ENCODE data around the gene MACROD2. TPM values are rescaled to one million over a fixed set of nuclear protein-coding genes. Genes with fewer than 3 reads are reported as not detected.

The MACROD2 gene
- total RNA-seq, 1 donor from 2014 or later = 17.6 TPM

DNA sequence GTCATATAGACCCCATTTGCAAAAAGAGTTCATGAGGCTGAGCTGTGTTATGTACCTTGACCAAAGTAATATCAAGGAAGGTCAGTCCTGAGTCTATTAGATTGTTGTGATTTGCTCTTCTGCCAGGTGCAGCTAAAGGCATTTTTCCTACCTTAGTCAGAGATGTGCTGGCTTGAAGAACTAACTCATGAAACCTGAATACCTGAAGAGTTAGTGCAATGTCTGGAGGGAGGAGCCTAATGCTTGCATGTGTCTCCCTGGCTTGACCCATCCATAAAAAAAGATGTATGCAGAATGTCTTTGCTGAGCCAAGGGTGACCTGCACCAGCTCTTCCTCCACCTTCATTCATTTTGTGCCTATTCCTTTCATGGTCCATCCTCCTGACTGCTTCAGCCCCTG, 1835.9 kb downstream of the MACROD2 start:
- no peak for DNase-seq

DNA sequence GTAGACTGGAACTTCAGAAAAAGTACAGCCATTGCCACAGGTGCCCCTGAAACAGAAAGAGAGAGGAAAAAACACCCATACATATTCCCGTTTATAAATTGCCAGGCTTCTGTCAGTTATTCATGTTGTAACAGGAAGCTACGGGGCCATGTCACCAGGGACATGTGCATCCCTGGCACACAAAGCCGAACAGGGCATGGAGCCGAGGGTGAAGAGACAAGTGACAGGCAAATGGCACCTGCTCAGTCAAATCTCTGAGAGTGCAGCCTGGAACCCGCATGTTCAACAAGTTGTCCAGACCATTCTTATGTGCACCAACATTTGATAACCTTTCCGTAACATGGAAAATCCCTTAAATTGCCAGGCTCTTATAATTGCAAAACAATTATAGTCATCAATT, 1837.2 kb downstream of the MACROD2 start:
- DNase-seq = no peak

DNA sequence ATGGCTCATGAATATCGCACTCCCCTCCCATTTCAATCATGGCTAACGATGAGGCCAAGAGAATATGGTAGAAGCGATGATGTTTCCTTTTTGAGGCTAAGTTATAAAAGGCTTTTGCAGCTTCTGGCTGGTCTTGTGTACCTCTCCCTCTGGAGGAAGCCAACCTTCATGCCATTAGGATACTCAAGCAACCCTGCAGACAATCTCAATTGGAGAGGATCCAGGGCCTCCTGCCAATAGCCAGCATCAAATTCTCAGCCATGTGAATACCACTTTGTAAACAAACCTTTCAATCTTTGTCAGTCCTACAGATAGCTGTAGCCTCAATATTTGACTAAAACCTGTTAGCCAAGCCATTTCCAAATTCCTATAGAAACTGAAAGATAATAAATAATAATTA, 1839.5 kb downstream of the MACROD2 start:
- no peak for DNase-seq

DNA sequence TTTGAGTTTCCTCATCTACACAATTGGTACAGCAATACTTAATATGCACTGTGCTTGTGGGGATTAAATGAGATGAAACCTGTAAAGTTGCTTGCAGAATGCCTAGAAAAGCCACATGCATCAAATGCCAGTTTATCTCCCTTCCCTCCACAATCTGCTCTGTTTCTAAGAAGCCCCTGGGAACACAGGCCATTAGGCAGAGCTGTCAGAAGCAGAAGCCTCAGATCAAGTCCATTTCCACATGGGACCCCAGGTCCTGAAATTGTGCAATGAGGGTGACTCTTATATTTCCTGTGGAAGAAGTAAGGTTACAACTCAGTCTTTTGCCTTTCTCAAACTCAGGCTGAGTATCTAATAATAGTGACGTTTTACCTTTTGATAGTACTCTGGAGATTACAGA, 1840.5 kb downstream of the MACROD2 start:
- no peak for DNase-seq

DNA sequence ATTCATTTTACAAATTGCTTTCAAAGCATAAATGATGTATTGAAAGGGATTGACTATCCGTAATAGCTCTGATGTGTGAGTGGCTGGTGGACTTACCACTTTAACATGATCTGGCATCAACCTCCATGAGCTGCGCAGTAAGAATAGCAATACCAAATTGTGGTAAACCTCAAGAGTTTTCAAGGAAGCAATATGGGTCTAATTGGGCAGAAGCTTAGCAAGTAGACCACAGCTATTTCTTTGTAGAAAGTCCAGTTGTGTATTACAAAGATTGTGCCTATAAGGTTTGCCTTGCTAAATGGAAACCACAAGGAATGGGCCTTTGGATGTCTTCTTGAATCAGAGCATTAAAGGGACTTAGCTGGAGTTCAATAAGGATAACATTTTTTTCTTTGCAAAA, 1841.3 kb downstream of the MACROD2 start:
- peak; percentile 46 for DNase-seq

DNA sequence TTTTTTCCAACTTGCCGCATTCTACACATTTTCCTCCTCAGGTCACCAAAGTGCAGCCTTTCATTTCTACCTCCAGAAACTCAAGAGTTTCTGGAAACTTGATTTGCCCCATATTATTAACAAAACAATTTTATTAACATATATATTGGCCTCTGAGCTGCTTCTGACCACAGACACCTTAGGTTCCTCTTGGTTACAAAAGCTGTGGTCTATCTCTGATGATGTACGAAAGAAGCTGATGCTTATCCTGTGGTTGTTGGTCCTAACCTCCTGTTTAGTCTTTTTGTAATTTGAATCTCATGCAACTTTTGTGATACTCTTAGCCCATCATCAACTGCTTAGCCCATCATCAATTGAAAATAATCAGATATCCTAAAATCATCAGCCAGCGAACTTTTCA, 1842.2 kb downstream of the MACROD2 start:
- DNase-seq = no peak

DNA sequence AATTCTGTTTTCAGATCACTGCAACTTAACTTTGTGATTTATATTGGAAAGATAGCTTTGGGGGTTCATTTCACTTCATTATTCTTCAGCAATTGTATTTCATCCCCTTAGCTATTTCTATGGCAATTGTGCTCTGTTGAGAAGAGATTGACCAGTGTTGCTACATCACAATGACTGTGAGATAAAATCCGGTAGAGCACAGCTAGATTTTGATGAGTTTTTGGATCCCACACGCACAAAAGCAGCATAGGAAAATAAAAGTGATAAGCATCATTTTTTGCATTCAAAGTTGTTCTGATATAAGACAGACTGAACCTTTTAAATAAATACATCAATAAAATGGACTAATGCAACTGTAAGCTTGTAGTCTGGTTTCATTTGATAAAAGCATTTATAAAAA, 1843.2 kb downstream of the MACROD2 start:
- DNase-seq = no peak

DNA sequence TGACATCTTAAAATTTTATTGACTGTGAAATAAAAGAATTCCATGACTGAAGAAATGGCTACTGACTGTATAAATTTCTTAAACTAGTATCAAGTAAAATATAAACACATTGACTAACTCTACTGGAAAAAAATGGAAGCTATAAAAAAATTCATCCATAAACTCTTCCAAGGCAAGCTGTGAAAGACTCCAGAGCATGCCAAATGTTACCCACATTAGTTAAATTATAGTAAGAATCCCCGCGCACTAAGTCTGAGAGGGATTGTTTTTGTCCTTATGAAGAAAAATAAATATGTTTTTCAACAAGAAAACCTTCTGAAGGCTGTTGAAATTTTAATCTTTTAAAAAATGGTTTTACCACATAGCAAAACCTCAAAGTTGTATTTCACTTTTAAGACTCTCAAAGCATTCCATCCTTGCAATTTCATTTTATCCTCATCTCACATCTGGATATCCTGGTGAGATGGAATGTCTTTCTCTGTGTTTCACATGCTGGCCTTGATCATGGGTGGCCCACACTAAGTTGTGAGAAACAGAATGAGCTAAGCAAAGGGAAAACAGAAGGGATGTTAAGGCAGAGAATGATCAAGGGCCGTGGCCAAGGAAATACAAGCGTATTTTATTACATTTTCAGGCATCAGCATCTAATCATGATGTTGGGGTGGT, 1845.5 kb downstream of the MACROD2 start:
- DNase-seq = peak; percentile 78

DNA sequence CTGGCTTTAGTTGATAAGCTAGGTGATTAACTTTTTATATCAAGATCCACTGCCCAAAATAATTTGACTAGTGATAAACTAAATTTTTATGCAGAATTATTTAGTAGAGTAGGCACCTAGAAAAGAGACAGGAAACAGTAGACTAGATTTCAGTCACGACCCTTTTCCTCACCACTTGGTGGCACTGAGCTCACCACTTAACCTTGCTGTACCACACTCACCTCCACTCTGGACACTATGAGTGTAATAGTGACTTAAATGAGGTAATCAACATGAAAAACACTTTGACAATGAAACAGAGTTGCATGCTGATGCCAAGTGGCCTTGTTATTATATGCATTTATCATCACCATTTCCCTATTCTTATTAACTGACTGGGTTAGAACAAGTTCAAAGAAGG, 1847.6 kb downstream of the MACROD2 start:
- DNase-seq = no peak

DNA sequence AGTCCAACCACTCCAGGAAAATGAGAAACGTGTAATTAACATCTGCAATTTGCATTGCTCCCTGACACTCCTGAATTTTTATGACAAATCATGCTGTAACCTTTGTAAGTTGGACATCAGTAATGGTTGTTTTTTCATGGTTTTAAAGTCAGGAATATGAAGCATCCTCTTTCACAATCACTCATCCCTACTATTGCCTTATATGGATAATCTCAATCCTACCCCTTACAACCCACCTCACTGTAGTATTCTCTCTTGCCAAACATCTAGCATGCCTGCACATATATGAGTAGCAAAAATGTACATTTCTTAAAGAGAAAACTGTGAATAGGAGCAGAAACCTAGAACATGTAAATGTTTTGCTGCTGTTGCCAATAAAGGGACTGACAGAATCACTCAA, 1848.5 kb downstream of the MACROD2 start:
- DNase-seq = no peak

DNA sequence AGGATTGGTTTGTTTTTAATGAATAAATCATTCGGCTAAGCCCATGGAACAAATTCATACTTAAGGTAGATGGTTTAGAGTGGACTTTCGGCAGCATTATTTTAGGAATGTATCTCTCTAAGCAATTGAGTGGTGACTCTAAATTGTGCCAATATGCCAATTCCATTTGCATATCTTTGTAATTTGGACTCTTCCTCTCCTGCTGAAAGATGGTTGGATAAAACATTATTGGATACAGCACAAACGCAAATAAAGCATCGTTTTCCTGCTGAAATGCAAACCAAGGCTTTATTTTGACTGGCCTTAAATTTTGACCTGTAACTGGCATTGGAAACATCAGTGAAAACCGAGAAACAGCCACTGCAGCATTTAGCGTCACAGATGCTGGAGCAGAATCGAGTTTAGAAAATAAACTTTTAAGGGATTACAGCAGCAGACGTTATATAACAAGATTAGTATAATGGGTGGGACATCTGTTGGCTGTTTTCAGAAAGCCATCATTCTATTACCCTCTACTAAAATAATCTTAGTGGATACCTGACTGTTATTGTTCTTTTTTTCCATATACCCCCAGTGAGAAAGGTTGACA, 1852.0 kb downstream of the MACROD2 start:
- DNase-seq = no peak

DNA sequence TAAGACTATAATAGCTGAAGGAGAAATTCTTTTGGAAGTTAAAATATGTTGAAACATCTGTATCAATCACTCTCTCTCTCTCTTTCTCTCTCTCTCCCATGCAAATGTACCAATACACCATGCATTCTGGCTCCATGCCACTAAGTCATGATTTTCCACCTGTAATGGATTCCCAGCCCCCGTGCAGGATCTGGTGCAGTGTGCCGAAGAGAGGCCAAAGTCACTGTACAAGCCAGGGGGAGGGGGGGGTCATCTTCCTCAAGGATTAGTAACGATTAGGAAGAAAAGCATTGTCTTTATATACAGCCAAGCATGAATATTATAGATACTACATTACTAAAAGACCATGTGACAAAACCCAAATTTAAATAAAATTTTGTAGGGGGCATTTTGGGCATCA, 1852.8 kb downstream of the MACROD2 start:
- no peak for DNase-seq

DNA sequence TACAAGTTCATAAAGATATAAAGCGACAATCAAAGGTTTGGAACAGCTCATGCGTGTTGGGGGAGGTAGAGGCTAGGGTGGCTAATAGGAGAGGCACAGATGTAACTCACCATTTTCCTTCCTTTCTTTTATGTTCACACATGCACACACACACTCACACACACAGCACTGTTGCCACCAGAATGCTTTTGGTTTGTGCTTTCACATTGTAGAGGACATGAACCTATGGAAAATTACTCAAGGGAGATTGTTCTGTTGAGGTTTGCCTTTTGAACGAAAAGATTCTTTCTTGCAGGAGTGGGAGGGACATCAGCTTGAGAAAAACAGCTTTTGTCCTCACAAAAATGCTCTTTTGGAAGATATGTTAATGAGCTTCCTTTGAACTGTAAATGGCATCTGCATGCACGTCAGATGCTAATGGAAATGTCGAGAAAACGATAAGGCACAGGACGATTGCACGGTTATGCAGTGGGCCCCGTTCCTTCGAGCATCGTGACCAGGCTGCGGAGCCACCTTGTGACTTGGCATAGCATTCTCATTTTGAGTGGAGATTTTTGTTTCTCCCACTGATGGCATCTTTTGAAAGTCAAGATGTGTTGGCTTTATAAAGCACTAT, 1853.8 kb downstream of the MACROD2 start:
- no peak for DNase-seq

DNA sequence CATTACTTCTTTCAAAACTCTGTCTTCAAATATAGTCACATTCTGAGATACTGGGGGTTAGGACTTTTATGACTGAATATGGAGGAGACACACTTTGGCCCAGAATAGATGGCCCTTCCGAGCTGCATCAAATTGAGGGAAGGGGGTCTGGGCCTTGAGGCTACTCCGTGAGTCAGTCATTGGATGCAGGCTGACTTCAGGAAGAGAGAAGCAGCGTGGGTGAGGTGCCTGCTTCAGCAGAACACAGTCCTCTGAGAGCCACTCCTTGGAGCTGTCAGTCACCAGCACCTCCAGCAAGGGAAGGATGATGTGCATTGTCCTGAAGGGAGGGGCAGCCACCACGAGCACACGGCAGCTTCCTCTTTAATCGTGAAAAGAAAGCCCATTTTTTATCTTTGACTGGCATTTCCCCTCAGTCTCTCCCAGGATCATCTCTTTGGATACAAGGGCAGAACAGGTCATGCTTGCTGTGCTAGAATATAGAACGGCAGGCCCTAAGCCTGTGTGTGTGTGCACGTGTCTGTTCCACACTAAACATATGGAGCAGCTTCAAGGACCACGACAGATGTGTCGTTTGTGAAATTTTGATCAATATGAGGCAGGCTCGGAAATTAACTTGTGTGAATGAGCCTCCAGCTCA, 1856.4 kb downstream of the MACROD2 start:
- DNase-seq = no peak

DNA sequence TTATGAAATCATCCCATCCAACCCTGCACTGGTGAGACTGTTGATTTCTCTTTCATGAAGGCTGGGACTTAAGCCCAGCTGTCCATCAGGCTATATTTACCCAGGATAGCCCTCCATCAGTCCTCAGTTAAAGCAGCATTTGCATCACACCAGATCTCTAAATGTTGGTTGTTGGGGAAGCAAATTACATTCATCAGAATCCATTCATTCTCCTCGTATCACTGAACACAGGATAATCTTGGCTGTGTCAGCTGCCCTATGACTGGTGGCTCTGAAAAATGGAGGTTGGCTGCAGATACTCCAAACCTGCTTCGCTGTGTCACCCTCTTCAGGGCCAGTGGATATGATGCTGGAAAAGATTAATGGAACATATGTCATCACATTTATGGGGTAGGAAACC, 1859.6 kb downstream of the MACROD2 start:
- DNase-seq = no peak

DNA sequence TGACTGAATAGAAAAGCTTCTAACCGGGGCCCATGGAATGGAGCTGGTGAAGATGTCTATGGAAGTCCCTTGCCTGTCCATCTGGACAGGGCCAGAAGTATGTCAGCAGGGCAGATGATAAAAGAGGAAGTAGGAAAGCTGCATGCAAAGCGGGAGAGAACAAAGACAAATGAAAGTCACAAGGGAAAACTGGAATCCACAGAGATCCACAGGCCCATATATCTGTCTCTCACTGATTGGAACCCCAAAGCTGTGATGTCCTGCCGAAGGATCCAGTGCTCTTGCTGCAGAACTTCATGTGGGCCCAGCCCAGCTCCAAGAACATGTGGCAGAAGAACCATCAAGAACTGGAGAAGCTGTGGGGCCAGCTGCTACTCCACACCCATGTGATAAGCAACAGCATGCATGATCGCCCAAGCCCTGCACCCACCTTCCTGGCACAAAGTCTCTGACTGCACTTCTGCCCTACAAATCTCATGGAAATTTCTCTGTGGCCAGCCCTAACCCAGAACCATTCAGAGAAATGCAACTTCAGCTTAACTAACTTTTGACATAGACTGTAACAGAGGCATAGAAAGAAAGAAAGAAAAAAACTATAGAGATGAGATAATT, 1862.0 kb downstream of the MACROD2 start:
- no peak for DNase-seq

DNA sequence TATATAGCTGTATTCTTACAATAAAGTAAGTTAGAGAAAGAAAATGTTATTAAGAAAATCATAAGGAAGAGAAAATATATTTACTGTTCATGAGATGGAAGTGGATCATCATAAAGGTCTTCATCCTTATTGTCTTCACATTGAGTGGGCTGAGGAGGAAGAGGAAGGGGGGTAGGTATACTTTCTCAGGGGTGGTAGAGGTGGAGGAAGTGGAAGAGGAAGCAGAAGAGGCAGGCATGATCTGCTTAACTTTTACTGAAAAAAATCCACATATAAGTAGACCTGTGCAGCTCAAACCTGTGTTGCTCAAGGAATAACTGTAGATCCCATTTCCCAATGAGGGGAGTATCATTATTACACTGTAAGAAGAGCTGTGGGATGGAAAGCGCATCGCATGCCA, 1863.7 kb downstream of the MACROD2 start:
- no peak for DNase-seq

DNA sequence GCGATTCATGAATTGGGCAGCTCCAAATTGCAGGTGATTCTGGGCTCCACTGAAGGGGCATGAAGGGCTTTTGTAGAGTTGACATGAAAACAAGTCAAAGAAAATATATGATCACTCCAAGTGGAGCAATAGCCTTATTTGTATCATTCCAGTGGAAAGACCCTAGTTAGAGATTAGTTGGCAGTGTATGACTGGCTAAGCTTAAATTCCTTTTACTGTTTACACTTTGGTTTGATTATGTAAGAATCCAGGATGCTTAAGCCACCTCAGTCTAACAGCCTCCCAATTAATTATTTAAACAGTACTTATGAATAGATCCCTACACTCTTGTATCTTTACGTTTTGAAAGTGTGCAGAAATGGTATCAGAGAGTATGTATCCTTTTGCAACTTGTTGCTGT, 1865.5 kb downstream of the MACROD2 start:
- no peak for DNase-seq

DNA sequence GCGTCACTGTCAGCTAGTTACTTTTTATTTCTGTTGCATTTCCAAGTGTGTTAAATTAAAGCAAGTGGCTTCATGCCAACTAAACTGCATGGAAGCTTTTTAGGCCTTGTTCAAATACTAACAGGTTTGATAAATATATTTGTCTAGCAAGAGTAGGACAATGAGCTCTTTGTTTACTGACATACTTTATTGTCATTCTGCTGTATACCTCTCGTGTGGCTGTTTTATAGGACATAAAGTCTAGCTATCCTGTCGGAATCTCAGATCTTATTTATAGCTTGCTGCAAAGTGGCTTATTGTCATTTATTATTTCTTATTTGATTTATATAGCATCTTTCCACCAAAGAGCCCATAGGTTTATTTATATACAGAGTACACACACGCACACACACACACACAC, 1866.9 kb downstream of the MACROD2 start:
- no peak for DNase-seq

DNA sequence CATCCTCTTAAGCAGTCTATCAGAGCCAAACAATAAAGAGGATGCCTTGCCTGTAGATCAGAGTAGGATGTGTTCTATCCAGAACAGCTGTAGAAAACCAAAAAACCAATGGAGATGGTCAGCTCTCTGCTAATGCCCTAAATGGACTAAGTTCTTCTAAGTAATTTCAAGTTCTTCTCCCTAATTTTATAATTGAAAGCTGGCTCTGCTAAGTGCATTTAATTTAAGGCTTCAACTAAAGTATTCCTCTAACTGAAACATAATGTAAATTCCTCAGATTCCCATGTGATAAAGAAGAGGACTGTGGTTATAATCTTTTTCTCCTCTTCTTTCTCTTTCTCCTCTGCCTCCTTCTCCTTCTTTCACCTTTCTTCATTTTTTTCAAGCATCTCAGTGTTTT, 1868.4 kb downstream of the MACROD2 start:
- DNase-seq = no peak

DNA sequence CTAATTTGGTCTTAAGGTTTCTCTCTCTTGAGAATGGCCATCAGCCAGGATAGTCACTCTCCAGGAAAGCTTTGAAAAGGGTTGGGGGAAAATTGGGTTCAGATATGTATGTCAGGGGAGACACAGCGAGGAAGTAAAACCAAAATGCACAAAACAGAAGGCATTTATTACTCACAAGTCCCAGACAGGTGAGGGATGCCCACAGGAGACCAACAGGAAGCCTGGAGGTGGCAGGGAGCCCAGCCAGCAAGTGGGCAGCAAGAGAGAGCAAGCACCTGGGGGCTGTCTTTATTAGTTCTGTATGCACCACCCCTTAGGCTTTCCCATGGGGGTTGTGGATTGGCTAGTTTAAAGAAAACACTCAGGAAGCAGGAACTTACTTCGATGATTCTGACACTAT, 1870.2 kb downstream of the MACROD2 start:
- no peak for DNase-seq

DNA sequence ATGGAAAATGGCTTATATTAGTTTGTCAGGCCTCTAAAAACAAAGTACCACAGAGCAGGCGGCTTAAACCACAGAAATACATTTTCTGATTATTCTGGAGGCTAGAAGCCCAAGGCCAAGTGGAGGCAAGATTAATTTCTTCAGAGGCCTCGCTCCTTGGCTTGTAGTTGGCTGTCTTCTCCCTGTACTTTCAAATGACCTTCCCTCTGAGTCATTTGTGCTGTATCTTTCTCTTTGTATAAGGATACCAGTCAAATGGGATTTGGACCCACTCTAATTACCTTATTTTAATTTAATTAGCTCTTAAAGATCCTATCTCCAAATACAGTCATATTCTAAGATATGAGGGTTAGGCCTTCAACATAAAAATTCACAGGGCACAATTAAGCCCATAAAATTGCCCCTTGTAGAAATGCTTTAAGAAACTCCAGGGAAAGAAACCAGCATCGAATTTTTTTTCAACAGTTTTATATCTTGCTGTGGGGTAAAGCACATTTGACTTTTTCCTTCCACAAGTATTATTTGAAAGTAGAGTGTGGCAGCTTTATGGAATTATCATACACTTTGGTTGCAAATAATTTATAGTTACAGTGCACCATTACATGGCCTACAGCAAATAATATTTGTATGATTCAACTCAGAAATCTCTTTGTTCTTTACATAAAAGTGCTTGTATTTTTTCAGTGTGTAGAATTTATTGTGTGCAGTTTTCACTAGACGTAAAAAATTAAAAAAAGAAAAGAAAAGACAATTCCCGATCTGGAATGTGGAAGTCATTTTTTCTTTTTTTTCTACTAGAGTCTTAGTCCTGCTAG, 1871.8 kb downstream of the MACROD2 start:
- DNase-seq = no peak
